Measurements from ENCODE around the gene UQCRHL. TPM values are rescaled to one million over a fixed set of nuclear protein-coding genes. Genes with fewer than 3 reads are reported as not detected.
A peak's percentile ranks its signal among the peaks of the same experiment; 100 is the strongest.

The UQCRHL gene
- total RNA-seq, 1 experiment from 2014 or later = 11.2 TPM

GRCh38 chr1:15850471-15851001 is 43.1 kb upstream of the UQCRHL start:
- H3K4me3 ChIP-seq (ENCODE audit: low read length) = peak overlapping the region; percentile 90
- no peaks in the 10 kb centered on the region for H3K9me2 ChIP-seq (replicated peaks; ENCODE audit: low read length)
- no TSS peak for BruUV-seq (replicated peaks)
- H3K9ac ChIP-seq (ENCODE audit: low read length) = peak overlapping the region; percentile 89
- H3K4me2 ChIP-seq (ENCODE audit: low read length) = peak overlapping the region; percentile 100
- peaks cover 32% of the 10 kb centered on the region for H3K4me1 ChIP-seq (ENCODE audit: insufficient read depth, low read length)
- H3F3A ChIP-seq (ENCODE audit: low read length, unreplicated experiment) = peaks cover 7% of the 10 kb centered on the region
- H3K27ac ChIP-seq (ENCODE audit: low read length) = peak overlapping the region; percentile 95
- DNase-seq (no peak), ATAC-seq (no peak)
- TF ChIP-seq EZH2 (IDR thresholded peaks at IDR 0.05; ENCODE audit: low read length, unreplicated experiment) (no peak), EZH2phosphoT487 (IDR thresholded peaks at IDR 0.05; ENCODE audit: borderline replicate concordance, low read length) (no peak), CTCF (conservative IDR thresholded peaks at IDR 0.05; ENCODE audit: low read depth, low read length) (no peak)
- ChIA-PET POLR2A (ENCODE audit: unreplicated experiment) (interaction anchor here (1.2 kb wide), 1 partner anchor 17 kb away, joined by 9 read pairs; no protein-coding TSS in a partner anchor), CTCF (no interaction called here)
- H3K9me3 ChIP-seq (ENCODE audit: low read length) = no peaks in the 10 kb centered on the region
- no peak overlapping the region for H2AFZ ChIP-seq (ENCODE audit: low read length)
- no peaks in the 10 kb centered on the region for H3K27me3 ChIP-seq (ENCODE audit: low read length)
- peaks cover 8% of the 10 kb centered on the region; the same call in 1 of the 2 replicates for H4K20me1 ChIP-seq (ENCODE audit: low read length)
- H3K79me2 ChIP-seq (ENCODE audit: low read length) = peaks cover 97% of the 10 kb centered on the region
- H3K36me3 ChIP-seq (ENCODE audit: low read depth, low read length) = no peaks in the 10 kb centered on the region
- intact Hi-C loops (cut with micrococcal nuclease) = loop anchor here (5.0 kb wide), 1 partner anchor 37 kb away; no protein-coding TSS in a partner anchor

GRCh38 chr1:15849775-15850324 is 42.4 kb upstream of the UQCRHL start:
- peaks cover 39% of the 10 kb centered on the region for H3K4me1 ChIP-seq (ENCODE audit: insufficient read depth, low read length)
- H3F3A ChIP-seq (ENCODE audit: low read length, unreplicated experiment) = peaks cover 7% of the 10 kb centered on the region
- peaks cover 8% of the 10 kb centered on the region; the same call in 1 of the 2 replicates for H4K20me1 ChIP-seq (ENCODE audit: low read length)
- H3K36me3 ChIP-seq (ENCODE audit: low read depth, low read length) = no peaks in the 10 kb centered on the region
- peak; percentile 25 for ATAC-seq
- DNase-seq = peak; percentile 54
- ChIA-PET CTCF (no interaction called here), POLR2A (ENCODE audit: unreplicated experiment) (interaction anchor here (0.6 to 1.2 kb wide), 3 partner anchors 16 to 121 kb away, joined by 4 to 9 read pairs (median 7); no protein-coding TSS in a partner anchor)
- H3K4me2 ChIP-seq (ENCODE audit: low read length) = peak overlapping the region; percentile 100
- H3K27me3 ChIP-seq (ENCODE audit: low read length) = no peaks in the 10 kb centered on the region
- peak overlapping the region; percentile 90 for H3K4me3 ChIP-seq (ENCODE audit: low read length)
- peak overlapping the region; percentile 73 for H2AFZ ChIP-seq (ENCODE audit: low read length)
- H3K79me2 ChIP-seq (ENCODE audit: low read length) = peaks cover 97% of the 10 kb centered on the region
- peak overlapping the region; percentile 89 for H3K9ac ChIP-seq (ENCODE audit: low read length)
- peak overlapping the region; percentile 95 for H3K27ac ChIP-seq (ENCODE audit: low read length)
- no peaks in the 10 kb centered on the region for H3K9me3 ChIP-seq (ENCODE audit: low read length)
- TF ChIP-seq EZH2phosphoT487 (IDR thresholded peaks at IDR 0.05; ENCODE audit: borderline replicate concordance, low read length) (no peak), CTCF (conservative IDR thresholded peaks at IDR 0.05; ENCODE audit: low read depth, low read length) (no peak), EZH2 (IDR thresholded peaks at IDR 0.05; ENCODE audit: low read length, unreplicated experiment) (no peak)
- BruUV-seq (replicated peaks) = no TSS peak
- intact Hi-C loops (cut with micrococcal nuclease) = loop anchor here (5.0 kb wide), 3 partner anchors 37 to 67 kb away; no protein-coding TSS in a partner anchor
- H3K9me2 ChIP-seq (replicated peaks; ENCODE audit: low read length) = no peaks in the 10 kb centered on the region

Data from PC-3 (cell line).